ENCODE measurements around the gene PNPLA4.

GRCh38 chrX:7904562-7904961, 22.7 kb downstream of the PNPLA4 start:
- TF ChIP-seq ZBTB8A (tag by site-specific recombination; IDR thresholded peaks at IDR 0.05) (no peak), ZBTB7A (tag by site-specific recombination; IDR thresholded peaks at IDR 0.05; ENCODE audit: low read depth) (no peak), ZNF398 (tag by site-specific recombination; IDR thresholded peaks at IDR 0.05) (no peak), PRDM1 (tag by site-specific recombination; IDR thresholded peaks at IDR 0.05) (no peak), ZBTB26 (tag by site-specific recombination; optimal IDR thresholded peaks at IDR 0.05) (no peak), ZNF624 (tag by site-specific recombination; IDR thresholded peaks at IDR 0.05) (no peak)
- TF ChIP-seq, protein P1, sequence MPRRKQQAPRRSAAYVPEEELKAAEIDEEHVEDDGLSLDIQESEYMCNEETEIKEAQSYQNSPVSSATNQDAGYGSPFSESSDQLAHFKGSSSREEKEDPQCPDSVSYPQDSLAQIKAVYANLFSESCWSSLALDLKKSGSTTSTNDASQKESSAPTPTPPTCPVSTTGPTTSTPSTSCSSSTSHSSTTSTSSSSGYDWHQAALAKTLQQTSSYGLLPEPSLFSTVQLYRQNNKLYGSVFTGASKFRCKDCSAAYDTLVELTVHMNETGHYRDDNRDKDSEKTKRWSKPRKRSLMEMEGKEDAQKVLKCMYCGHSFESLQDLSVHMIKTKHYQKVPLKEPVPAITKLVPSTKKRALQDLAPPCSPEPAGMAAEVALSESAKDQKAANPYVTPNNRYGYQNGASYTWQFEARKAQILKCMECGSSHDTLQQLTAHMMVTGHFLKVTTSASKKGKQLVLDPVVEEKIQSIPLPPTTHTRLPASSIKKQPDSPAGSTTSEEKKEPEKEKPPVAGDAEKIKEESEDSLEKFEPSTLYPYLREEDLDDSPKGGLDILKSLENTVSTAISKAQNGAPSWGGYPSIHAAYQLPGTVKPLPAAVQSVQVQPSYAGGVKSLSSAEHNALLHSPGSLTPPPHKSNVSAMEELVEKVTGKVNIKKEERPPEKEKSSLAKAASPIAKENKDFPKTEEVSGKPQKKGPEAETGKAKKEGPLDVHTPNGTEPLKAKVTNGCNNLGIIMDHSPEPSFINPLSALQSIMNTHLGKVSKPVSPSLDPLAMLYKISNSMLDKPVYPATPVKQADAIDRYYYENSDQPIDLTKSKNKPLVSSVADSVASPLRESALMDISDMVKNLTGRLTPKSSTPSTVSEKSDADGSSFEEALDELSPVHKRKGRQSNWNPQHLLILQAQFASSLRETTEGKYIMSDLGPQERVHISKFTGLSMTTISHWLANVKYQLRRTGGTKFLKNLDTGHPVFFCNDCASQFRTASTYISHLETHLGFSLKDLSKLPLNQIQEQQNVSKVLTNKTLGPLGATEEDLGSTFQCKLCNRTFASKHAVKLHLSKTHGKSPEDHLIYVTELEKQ (tag by site-specific recombination; IDR thresholded peaks at IDR 0.05; ENCODE audit: borderline replicate concordance), result no peak
- TF ChIP-seq, protein P2, sequence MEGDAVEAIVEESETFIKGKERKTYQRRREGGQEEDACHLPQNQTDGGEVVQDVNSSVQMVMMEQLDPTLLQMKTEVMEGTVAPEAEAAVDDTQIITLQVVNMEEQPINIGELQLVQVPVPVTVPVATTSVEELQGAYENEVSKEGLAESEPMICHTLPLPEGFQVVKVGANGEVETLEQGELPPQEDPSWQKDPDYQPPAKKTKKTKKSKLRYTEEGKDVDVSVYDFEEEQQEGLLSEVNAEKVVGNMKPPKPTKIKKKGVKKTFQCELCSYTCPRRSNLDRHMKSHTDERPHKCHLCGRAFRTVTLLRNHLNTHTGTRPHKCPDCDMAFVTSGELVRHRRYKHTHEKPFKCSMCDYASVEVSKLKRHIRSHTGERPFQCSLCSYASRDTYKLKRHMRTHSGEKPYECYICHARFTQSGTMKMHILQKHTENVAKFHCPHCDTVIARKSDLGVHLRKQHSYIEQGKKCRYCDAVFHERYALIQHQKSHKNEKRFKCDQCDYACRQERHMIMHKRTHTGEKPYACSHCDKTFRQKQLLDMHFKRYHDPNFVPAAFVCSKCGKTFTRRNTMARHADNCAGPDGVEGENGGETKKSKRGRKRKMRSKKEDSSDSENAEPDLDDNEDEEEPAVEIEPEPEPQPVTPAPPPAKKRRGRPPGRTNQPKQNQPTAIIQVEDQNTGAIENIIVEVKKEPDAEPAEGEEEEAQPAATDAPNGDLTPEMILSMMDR (tag by site-specific recombination; IDR thresholded peaks at IDR 0.05), result no peak
